Measurements from ENCODE around the gene CPN2. TPM values are rescaled to one million over a fixed set of nuclear protein-coding genes. Genes with fewer than 3 reads are reported as not detected.

CPN2 gene
- total RNA-seq, 2 donors from 2014 or later, result not detected

- H3K27ac ChIP-seq, result no peak overlapping the region
- TF ChIP-seq, protein P1, sequence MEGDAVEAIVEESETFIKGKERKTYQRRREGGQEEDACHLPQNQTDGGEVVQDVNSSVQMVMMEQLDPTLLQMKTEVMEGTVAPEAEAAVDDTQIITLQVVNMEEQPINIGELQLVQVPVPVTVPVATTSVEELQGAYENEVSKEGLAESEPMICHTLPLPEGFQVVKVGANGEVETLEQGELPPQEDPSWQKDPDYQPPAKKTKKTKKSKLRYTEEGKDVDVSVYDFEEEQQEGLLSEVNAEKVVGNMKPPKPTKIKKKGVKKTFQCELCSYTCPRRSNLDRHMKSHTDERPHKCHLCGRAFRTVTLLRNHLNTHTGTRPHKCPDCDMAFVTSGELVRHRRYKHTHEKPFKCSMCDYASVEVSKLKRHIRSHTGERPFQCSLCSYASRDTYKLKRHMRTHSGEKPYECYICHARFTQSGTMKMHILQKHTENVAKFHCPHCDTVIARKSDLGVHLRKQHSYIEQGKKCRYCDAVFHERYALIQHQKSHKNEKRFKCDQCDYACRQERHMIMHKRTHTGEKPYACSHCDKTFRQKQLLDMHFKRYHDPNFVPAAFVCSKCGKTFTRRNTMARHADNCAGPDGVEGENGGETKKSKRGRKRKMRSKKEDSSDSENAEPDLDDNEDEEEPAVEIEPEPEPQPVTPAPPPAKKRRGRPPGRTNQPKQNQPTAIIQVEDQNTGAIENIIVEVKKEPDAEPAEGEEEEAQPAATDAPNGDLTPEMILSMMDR (IDR thresholded peaks at IDR 0.05), result no peak
- H3K4me3 ChIP-seq, result no peak overlapping the region
- DNase-seq (ENCODE audit: low spot score), result no peak
- H3K36me3 ChIP-seq, result no peaks in the 10 kb centered on the region
- peaks cover 0 to 19% of the 10 kb centered on the region in 2 donors for H3K4me1 ChIP-seq
- H3K27me3 ChIP-seq, result no peaks in the 10 kb centered on the region
- peaks cover 0 to 8% of the 10 kb centered on the region in 2 donors for H3K9me3 ChIP-seq
Observed at GRCh38 chr3:194320744-194321243, 30.3 kb downstream of the CPN2 start.

DNA sequence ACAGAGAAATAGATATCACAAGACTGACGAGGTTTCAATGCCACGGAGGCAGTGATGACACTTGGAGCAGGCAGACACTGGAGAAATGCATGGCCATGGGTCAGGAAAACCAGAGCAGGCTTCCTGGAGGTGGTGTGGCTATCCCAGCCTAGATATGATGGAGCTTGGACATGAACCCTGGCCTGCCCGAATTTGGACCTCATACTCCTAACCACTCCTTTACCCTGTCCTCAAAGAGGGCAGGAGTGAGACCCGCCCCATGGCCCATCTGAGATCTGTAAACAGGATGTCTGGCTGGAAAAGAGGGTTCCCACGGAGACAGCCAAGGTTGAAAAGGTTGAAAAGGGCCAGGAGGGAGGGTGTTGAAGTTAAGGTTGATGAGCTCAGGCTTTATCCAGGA lies 31.0 kb downstream of the CPN2 start:
- Histone ChIP-seq H3K4me1 (peaks cover 0 to 26% of the 10 kb centered on the region in 2 donors), H3K27ac (no peak overlapping the region), H3K9me3 (peaks cover 0 to 8% of the 10 kb centered on the region in 2 donors), H3K27me3 (no peaks in the 10 kb centered on the region), H3K36me3 (no peaks in the 10 kb centered on the region), H3K4me3 (no peak overlapping the region)
- DNase-seq (ENCODE audit: low spot score), result no peak
- TF ChIP-seq, protein P1 (IDR thresholded peaks at IDR 0.05), result no peak

GRCh38 chr3:194318511-194319161 lies 32.5 kb downstream of the CPN2 start:
- H3K9me3 ChIP-seq, result peaks cover 0 to 8% of the 10 kb centered on the region in 2 donors
- no peak for DNase-seq (ENCODE audit: low spot score)
- TF ChIP-seq, protein P1 (IDR thresholded peaks at IDR 0.05), result no peak
- peaks cover 0 to 35% of the 10 kb centered on the region in 2 donors for H3K4me1 ChIP-seq
- no peak overlapping the region for H3K27ac ChIP-seq
- no peaks in the 10 kb centered on the region for H3K27me3 ChIP-seq
- H3K4me3 ChIP-seq, result no peak overlapping the region
- H3K36me3 ChIP-seq, result no peaks in the 10 kb centered on the region

- Histone ChIP-seq H3K4me1 (peaks cover 0 to 26% of the 10 kb centered on the region in 2 donors), H3K4me3 (no peak overlapping the region), H3K36me3 (no peaks in the 10 kb centered on the region), H3K27me3 (no peaks in the 10 kb centered on the region), H3K27ac (no peak overlapping the region), H3K9me3 (peaks cover 0 to 8% of the 10 kb centered on the region in 2 donors)
- TF ChIP-seq, protein P1 (IDR thresholded peaks at IDR 0.05), result no peak
- no peak for DNase-seq (ENCODE audit: low spot score)
Observed at GRCh38 chr3:194316918-194317317, 34.2 kb downstream of the CPN2 start.

GRCh38 chr3:194315965-194316361 lies 35.2 kb downstream of the CPN2 start:
- Histone ChIP-seq H3K36me3 (no peaks in the 10 kb centered on the region), H3K4me1 (peaks cover 0 to 26% of the 10 kb centered on the region in 2 donors), H3K9me3 (peaks cover 0 to 8% of the 10 kb centered on the region in 2 donors), H3K27ac (no peak overlapping the region), H3K27me3 (no peaks in the 10 kb centered on the region), H3K4me3 (peak overlapping the region in 1 of 2 donors; percentile 52)
- TF ChIP-seq, protein P1 (IDR thresholded peaks at IDR 0.05), result no peak
- DNase-seq (ENCODE audit: low spot score), result peak; percentile 78

Measured in right atrium auricular region (tissue), 2 donors.